ENCODE results near the gene NOC4L.

Gene NOC4L

GRCh38 chr12:132158677-132159554, 14.7 kb downstream of the NOC4L start:
- no peak for DNase-seq

- no peak for DNase-seq
These were observed 15.3 kb downstream of the NOC4L start for GRCh38 chr12:132159555-132160003.

- no peak for DNase-seq
These were observed 15.8 kb downstream of the NOC4L start for GRCh38 chr12:132160016-132160415.

GRCh38 chr12:132160601-132161035, 16.4 kb downstream of the NOC4L start:
- no peak for DNase-seq

GRCh38 chr12:132161036-132161781, 17.0 kb downstream of the NOC4L start:
- DNase-seq = no peak

GRCh38 chr12:132161796-132162507, 17.7 kb downstream of the NOC4L start:
- DNase-seq = no peak

- DNase-seq = no peak
These were observed 18.3 kb downstream of the NOC4L start for GRCh38 chr12:132162508-132163031.

GRCh38 chr12:132163041-132163910, 19.0 kb downstream of the NOC4L start:
- DNase-seq = no peak

- DNase-seq = no peak
These were observed 19.6 kb downstream of the NOC4L start for GRCh38 chr12:132163911-132164288.

- DNase-seq = no peak
These were observed 20.2 kb downstream of the NOC4L start for GRCh38 chr12:132164426-132164825.

- DNase-seq = no peak
These were observed 21.3 kb downstream of the NOC4L start for GRCh38 chr12:132165584-132165983.

GRCh38 chr12:132166093-132166492, 21.8 kb downstream of the NOC4L start:
- DNase-seq = no peak

GRCh38 chr12:132166801-132167591, 22.7 kb downstream of the NOC4L start:
- DNase-seq = no peak

- no peak for DNase-seq
These were observed 23.5 kb downstream of the NOC4L start for GRCh38 chr12:132167611-132168310.

GRCh38 chr12:132168311-132169031, 24.2 kb downstream of the NOC4L start:
- DNase-seq = no peak

- no peak for DNase-seq
These were observed 25.1 kb downstream of the NOC4L start for GRCh38 chr12:132169376-132169775.

GRCh38 chr12:132170094-132170636, 25.9 kb downstream of the NOC4L start:
- no peak for DNase-seq

- no peak for DNase-seq
These were observed 26.5 kb downstream of the NOC4L start for GRCh38 chr12:132170637-132171292.
